HT-29 (cell line): ENCODE data around the gene SZT2. TPM values are rescaled to one million over a fixed set of nuclear protein-coding genes. Genes with fewer than 3 reads are reported as not detected.

Experiments
- DNase-seq: peaks from one replicate; pipeline ENCODE4 v3.0.0-alpha.2; 2015; ENCODE audit warnings: low spot score
- total RNA-seq: library from RNA; depleted of rRNA; stranded (reverse); fragments of >200 nt; shearing (Covaris generic); gene quantifications from 2 replicates; pipeline ENCODE4 v1.2.3, GENCODE V29; 2014

The SZT2 gene
- total RNA-seq, 1 experiment from 2014 or later: 21.9 TPM

GRCh38 chr1:43423672-43424550 is 34.2 kb downstream of the SZT2 start:
- DNase-seq: no peak

GRCh38 chr1:43425045-43425444 is 35.3 kb downstream of the SZT2 start:
- DNase-seq: no peak

GRCh38 chr1:43426221-43426620 is 36.5 kb downstream of the SZT2 start:
- no peak for DNase-seq

- DNase-seq: no peak
These were observed 37.8 kb downstream of the SZT2 start for GRCh38 chr1:43427524-43427923.

- DNase-seq: no peak
These were observed 38.2 kb downstream of the SZT2 start for GRCh38 chr1:43427941-43428340.

GRCh38 chr1:43430831-43431230 is 41.1 kb downstream of the SZT2 start:
- no peak for DNase-seq

- no peak for DNase-seq
These were observed 42.0 kb downstream of the SZT2 start for GRCh38 chr1:43431676-43432075.

- DNase-seq: no peak
These were observed 42.6 kb downstream of the SZT2 start for GRCh38 chr1:43432171-43432860.

- no peak for DNase-seq
These were observed 43.2 kb downstream of the SZT2 start for GRCh38 chr1:43432907-43433306.

- no peak for DNase-seq
These were observed 44.6 kb downstream of the SZT2 start for GRCh38 chr1:43434256-43434655.

- DNase-seq: no peak
These were observed 45.7 kb downstream of the SZT2 start for GRCh38 chr1:43435146-43436145.

- DNase-seq: no peak
These were observed 46.7 kb downstream of the SZT2 start for GRCh38 chr1:43436371-43436770.

- peak; percentile 22 for DNase-seq
These were observed 47.6 kb downstream of the SZT2 start for GRCh38 chr1:43437031-43437973.

- DNase-seq: no peak
These were observed 48.3 kb downstream of the SZT2 start for GRCh38 chr1:43438006-43438405.

- no peak for DNase-seq
These were observed 48.9 kb downstream of the SZT2 start for GRCh38 chr1:43438576-43438952.

GRCh38 chr1:43438953-43439581 is 49.4 kb downstream of the SZT2 start:
- no peak for DNase-seq

GRCh38 chr1:43439781-43440180 is 50.1 kb downstream of the SZT2 start:
- no peak for DNase-seq

- DNase-seq: no peak
These were observed 50.7 kb downstream of the SZT2 start for GRCh38 chr1:43440358-43440757.

- DNase-seq: no peak
These were observed 51.6 kb downstream of the SZT2 start for GRCh38 chr1:43441166-43441893.
